Measurements from ENCODE around the gene NUPR1.

DNA sequence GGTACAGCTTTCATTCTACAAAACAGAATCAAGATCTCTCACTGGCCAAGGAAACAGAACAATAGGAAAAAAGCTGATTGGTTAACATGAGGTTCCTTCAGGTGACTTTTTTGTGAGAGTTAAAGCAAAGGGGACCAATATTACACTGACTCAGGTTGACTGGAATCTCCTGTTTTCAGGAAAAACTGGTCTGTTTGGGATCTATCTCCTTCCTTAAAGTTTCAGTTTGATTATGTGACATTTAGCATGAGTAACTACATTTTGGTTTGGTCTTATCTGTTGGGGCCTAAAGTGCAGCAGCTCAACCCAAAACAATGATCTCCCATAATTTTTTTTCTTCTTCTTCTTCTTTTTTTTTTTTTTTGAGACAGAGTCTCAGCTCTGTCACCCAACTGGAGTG lies 9.7 kb downstream of the NUPR1 start:
- no peak for TF ChIP-seq POLR2A (IDR thresholded peaks at IDR 0.05)
- TF ChIP-seq, protein P1, sequence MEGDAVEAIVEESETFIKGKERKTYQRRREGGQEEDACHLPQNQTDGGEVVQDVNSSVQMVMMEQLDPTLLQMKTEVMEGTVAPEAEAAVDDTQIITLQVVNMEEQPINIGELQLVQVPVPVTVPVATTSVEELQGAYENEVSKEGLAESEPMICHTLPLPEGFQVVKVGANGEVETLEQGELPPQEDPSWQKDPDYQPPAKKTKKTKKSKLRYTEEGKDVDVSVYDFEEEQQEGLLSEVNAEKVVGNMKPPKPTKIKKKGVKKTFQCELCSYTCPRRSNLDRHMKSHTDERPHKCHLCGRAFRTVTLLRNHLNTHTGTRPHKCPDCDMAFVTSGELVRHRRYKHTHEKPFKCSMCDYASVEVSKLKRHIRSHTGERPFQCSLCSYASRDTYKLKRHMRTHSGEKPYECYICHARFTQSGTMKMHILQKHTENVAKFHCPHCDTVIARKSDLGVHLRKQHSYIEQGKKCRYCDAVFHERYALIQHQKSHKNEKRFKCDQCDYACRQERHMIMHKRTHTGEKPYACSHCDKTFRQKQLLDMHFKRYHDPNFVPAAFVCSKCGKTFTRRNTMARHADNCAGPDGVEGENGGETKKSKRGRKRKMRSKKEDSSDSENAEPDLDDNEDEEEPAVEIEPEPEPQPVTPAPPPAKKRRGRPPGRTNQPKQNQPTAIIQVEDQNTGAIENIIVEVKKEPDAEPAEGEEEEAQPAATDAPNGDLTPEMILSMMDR (IDR thresholded peaks at IDR 0.05), result no peak

All from gastroesophageal sphincter (tissue), 3 donors.